8988T (cell line): ENCODE results near the gene USP9Y.
"Not testable (repeated sequence)": the region's sequence is repeated elsewhere in the genome, so short reads cannot be mapped to it uniquely, and the experiment has no call there.

Source experiments
- DNase-seq: peaks from one replicate; pipeline ENCODE4 v3.0.0; 2011

USP9Y gene, protein sequence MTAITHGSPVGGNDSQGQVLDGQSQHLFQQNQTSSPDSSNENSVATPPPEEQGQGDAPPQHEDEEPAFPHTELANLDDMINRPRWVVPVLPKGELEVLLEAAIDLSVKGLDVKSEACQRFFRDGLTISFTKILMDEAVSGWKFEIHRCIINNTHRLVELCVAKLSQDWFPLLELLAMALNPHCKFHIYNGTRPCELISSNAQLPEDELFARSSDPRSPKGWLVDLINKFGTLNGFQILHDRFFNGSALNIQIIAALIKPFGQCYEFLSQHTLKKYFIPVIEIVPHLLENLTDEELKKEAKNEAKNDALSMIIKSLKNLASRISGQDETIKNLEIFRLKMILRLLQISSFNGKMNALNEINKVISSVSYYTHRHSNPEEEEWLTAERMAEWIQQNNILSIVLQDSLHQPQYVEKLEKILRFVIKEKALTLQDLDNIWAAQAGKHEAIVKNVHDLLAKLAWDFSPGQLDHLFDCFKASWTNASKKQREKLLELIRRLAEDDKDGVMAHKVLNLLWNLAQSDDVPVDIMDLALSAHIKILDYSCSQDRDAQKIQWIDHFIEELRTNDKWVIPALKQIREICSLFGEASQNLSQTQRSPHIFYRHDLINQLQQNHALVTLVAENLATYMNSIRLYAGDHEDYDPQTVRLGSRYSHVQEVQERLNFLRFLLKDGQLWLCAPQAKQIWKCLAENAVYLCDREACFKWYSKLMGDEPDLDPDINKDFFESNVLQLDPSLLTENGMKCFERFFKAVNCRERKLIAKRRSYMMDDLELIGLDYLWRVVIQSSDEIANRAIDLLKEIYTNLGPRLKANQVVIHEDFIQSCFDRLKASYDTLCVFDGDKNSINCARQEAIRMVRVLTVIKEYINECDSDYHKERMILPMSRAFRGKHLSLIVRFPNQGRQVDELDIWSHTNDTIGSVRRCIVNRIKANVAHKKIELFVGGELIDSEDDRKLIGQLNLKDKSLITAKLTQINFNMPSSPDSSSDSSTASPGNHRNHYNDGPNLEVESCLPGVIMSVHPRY (N-terminal part only)

DNA sequence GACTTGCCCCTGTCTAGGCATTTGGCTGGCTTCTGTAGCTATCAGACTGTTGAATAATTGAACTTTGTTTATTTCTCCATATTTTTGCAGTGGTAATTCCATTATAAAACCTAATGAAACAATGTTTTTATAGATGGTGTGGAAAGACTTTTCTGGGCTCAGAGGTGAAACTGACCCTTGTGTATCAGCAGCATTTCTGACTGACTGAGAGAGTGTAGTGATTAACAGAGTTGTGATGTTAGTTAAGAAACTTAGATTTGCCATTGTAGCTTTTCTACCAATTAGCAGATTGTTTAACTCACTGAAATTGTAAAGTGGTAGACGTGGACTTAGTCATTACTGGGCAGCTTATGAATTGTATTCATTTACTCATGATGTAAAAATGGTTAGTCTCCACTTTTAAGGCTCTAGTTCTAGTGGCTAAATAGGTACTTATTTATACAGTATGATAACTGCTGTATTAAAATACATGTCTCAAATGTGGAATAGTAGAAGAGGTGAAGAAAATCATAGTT, at the start of gene USP9Y:
TSS of gene USP9Y (plus strand) at position 51 of the 515 bp plus-strand sequence. CDS start 8,217 bp downstream, outside the sequence.
- no peak for DNase-seq

DNA sequence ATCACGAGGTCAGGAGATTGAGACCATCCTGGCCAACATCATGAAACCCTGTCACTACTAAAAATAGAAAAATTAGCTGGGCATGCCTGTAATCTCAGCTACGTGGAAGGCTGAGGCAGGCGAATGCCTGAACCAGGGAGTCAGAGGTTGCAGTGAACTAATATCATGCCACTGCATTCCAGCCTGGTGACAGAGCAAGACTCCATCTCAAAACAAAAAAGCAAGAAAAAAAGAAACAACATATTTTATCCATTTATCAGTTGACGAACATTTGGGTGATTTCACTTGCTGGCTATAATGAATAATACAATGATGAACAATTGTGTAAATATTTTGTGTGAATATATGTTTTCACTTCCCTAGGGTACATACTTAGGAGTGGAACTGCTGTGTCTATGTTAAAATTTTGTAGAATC, 49.4 kb upstream of the USP9Y start:
- no peak for DNase-seq

DNA sequence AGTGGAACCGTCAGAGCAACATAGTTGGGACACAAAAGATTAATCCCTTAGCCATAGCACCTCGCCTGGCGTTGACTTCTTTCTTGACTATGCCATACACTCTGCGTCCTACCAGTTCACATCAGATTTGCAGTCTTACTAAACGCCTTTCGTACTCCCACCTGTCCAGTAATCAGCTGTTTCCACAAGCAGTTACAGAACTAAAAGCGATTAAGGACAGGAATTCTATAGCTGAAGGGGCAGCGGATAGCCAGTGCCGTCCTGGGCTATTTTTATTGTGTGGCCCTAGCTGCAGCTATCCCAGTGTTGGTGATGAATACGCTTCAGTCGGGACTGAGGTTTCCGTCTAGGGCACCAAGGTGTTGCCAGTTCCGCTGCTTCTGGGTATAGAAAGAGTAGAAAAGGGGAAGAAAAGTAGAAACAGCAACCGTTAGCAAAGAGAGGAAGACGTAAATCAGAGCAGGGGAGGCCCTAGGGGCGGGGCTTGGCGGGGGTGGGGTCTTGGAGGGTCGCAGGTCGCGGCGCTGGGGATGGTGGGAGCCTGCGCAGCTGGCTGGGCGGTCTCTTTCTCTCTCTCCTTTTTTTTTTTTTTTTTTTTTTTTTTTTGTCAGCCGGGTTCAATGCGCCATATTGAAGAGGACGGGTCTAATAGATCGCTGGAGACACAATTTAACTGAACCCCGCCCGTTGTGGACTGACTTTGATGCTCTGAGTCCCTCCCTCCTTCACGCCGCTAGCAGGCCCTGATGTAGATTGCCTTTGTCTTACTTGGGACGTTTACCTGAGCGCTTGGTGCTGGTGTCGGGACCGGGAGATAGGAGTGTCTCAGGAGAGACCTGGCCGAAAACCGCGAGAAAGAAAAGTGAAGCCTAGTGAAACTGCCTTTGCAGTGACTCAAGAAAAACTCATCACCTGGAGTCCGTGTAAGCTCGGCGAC, 39.0 kb upstream of the USP9Y start:
- no peak for DNase-seq

DNA sequence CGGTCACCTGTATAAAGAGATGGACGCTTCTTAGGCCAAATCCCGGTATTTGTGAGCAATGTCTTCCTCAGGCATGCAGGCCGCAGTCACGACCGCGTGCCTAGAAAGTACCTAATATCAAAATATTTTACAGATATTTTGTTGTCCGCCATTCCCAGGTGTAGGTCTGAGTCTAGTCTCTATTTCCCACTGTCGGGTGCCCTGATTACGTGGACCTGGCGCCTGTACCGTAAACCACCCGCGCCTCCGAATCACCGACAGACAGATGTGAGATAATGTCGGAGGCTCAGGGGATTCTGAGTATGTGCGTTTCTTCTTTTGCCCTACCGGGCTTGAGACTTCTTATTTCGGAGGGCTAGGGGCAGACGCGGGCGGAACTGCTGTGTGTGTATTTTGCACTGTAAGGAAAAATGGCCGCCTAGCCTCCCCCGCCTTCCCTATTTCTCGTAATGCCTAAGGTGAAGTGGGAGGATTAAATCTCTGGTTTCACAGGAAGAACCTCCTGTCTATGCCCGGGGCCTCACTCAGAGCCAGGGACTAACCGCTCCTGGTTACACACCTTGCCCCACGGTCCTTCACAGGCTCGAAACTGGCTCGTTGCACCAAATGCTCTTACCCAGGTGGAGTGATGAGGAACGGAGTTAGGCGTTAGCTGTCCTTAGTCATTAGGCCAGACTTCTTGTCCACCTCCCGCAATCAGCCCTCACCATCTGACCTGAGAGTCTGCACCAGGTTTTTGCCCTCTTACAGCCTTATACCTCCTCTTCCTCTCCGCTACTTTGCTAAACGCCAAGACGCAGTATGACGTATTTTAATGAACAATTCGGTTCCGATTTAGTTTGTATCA, 38.1 kb upstream of the USP9Y start:
- no peak for DNase-seq

DNA sequence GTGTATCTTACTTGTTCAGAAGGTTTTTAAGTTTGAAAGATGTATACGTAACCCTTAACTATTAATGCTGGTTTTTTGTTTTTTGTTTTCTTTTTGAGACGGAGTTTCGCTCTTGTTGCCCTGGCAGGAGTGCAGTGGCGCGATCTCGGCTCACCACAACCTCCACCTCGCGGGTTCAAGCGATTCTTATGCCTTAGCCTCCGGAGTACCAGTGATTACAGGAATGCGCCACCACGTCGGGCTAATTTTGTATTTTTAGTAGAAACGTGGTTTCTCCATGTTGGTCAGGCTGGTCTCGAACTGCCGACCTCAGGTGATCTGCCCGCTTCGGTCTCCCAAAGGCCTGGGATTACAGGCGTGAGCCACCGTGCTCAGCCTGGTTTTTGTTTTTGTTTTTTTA, 37.2 kb upstream of the USP9Y start:
- not testable (repeated sequence) for DNase-seq

DNA sequence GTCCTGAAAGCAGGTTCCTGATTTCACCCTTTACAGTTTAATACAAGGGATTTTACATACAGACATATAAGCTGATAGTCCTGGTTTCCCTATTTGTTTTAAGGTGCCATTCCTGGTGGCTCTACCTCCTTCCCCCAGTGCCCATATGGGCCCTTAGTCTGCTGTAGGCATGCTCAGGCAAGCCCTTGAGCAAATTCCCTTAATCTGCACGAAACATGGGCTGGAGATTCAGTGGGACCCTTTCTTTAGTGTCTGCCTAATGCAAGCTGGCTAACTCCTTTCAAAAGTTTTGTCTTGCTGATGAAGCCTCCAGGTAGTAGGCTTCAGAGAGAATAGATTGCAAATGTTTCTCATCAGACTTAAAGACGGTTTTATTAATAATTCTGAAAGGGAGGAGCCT, 22.9 kb upstream of the USP9Y start:
- no peak for DNase-seq

DNA sequence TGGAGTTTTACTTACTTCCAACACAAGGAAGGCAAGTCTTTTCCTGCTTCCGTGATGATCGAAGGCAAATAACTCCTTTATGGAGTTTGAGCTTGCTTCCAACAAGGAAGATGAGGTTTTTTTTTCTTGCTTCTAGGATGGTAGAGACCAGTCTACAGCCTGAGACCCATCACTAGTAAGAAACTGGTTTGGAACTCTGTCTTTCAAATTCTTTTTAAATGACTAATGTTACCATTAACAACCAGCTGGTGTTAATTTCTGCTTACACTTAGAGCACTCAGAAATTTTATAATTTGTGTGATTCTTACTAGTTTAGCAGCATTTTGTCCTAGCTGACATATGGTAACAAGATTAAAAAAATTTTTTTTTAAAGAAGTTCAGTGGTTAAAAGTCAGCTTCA, 19.5 kb upstream of the USP9Y start:
- DNase-seq, result no peak

DNA sequence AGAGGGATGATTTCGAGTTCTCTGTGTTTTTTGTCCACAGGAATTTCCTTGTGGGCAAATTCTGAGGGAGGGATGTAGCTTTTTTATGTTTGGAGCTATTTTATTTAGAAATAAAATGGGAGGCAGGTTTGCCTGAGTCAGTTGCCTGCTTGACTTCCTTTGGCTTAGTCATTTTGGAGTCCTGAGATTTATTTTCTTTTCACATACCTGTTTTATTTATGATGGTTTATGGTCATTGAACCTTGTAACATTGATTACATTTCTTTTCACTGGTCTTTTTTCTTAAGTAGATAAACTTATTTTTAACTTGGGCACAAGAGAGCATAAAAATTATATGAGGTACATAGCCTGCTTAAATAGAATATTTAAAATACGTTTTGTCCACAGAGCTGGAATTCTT, 12.7 kb upstream of the USP9Y start:
- DNase-seq, result no peak

DNA sequence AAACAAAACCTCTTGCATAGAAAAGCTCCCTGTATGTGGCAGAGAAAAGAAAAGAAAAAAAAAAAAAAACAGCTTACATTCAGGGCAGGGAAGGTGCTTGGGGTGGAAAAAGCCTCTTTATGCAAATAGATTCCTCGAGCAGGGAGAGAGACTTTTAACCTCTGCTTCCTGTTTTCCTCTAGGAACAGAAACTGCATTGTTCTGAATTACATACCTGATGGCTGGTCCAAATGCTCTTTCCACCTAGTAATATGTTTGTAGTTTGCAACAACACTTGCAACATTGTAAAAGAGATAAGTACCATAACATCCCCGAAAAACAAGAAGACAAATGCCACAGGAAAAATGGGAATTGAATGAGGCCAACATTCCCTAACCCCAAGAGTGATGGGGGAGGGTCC, 944 bp upstream of the USP9Y start:
- DNase-seq, result no peak

DNA sequence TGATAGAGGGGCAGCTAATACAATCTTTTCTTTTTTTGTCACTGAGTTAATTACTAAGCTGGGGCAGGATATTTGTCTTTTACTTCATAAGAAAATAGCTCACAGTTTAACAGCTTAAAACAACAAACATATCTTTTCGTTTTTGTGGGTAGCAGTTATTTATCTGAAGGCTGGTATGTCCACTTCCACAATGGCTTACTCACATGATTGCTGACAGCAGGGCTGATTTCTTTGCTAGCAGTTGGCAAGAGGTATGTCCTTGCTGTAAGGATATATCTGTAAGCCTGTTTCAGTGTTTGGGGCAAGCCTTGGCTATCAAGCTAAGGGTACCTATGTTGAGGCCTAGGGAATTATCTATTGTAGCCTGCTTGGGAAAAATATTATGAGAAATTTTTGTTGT, 1.1 kb downstream of the USP9Y start:
- DNase-seq, result no peak

DNA sequence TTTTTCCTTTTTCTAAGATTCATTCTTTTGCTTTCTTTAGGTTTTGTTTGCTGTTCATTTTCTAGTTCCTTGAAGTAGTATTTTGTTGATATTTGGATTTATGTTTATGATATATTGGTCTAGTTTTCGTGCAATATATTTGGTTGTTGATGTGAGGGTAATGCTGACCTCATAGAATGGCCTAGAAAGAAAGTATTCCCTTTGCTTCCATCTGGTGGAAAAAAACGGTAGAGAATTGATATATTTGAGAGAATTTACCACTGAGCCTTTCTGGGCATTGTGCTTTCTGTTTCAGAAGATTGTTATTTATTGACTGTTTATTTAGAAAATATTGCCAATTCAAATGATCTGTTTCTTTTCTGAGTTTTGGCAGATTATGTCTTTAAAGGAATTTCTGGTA, 9.4 kb downstream of the USP9Y start:
- DNase-seq, result no peak

DNA sequence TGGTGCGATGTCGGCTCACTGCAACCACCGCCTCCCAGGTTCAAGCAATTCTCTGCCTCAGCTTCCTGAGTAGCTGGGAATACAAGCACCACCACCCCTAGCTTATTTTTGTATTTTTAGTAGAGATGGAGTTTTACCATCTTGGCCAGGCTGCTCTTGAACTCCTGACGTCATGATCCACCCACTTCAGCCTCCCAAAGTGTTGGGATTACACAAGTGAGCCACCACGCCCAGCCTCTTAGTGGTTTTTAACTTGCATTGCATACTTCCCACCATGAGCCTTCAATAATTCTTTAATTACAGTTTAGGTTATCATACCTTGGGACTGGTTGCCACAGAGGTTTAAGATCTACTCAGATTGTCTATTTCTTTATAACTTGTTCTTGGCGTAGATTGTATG, 14.3 kb downstream of the USP9Y start:
- no peak for DNase-seq

DNA sequence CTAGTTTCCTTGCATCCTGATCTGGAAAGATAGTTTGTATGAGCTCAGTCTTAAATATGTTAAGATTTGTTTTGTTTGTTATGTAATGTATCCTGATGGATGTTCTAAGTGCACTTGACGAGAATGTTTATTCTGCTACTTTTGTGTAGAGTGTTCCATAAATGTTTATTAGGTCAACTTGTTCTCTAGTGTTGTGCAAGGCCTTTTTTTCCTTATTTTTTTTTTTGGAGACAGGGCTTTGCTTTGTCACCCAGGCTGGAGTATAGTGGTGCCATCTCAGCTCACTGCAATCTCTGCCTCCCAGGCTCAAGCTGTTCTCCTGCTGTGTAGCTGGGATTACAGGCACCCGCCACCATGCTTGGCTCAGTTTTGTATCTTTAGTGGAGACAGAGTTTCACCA, 28.7 kb downstream of the USP9Y start:
- DNase-seq, result no peak

DNA sequence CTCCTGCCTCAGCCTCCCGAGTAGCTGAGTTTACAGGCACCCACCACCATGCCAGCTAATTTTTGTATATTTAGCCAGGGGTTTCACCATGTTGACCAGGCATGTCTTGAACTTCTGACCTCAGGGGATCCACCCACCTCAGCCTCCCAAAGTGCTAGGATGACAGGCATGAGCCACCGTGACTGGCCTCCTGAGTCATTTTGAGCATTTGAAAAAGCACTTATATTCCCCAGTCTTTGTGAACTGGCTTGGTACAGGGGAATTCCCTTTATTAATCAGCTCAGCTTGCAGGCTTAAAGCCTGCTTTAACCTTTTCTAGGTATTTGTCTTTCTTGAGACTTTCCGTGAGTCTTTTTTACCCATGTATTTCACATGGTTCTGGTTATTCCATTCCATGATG, 32.6 kb downstream of the USP9Y start:
- DNase-seq, result no peak

DNA sequence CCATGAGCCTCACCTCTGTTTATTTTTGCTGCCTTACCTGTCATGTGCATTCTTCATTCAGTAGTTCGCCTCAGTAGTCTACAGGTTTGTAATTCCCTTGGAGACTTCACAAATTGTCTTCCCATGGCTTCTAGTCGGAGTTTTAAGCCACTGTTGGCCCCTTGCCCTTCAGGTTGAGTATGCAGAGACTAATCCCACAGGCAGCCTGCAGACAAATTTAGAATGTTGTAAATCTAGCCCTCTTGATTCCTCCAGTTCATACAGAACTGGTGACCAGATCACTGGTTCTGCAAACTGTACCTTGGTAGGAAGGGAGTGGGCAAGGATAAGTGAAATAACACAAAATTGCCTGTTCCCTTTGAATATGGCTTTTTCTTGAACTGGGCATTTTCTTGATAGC, 33.0 kb downstream of the USP9Y start:
- DNase-seq, result no peak

DNA sequence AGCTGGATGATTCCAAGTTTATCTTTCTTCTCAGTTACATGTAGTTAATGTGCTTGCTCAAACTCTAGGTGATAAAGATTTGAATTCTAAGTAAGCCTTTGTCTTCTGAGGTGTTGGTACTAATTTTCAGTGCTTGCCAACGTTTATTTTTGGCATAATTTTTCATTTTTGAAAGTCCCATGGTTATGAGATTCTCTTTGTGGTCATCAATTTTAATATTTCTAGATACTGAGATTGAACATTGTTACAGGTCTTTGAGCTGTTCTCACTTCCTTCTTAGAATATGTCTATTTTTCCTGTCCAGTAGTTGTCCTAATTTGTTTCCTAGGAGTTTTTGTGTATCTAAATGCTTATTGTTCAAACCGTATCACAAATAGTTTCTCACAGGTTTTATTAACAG, 40.4 kb downstream of the USP9Y start:
- DNase-seq, result no peak

DNA sequence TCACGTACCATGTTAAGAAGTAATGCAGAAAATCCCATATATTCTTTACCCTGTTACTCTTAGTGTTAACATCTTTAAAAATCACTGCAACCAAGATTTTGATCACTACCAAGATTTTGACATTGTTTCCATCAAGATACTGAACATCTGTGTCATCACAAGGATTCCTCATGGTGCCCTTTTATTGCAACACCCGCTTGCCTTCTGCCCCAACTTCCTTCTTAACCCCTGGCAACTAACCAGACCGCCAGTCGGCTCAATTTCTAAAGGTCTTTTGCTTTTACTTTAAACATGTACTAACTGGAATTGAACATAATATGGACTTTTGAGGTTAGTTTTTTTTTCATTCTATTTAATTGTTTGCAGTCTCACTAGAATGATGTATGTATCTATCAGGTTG, 41.7 kb downstream of the USP9Y start:
- DNase-seq, result no peak

DNA sequence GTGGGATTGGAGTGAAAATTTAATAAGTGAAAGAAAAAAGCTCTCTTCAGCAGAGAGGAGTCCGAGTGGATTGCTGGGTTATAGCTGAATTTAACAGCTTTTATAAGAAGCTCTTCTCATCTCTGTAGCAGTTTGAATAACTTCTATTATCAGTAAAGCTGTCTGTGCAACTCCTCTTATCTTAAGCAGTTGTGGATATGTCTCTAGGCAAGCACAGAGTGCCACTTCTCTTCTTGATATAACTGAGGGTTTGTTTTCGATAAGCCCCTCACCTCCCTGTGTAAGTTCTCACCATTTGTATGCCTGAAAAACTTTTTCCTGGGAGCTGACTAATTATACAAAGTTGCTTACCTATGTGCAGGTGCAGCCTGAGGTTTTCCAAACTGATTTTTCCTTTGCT, 43.1 kb downstream of the USP9Y start:
- no peak for DNase-seq

DNA sequence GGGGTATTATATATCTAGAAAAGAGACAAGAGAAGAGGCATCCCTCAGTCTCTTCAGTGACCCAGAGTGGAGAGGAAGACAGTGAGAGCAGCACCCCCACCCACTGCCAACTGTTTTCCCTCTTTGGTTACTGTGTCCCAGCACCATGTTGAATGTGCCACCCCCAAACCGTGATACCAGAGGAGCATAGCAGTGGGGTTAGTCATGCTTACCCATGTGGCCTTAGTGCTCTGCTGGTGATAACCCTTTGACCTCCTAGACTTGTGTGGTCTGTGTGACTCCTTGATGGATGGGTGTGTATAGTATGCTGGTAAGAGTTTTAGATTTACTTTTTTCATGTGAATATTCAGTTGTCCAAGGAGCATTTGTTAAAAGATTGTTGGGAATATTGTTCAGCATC, 48.3 kb downstream of the USP9Y start:
- DNase-seq, result no peak

DNA sequence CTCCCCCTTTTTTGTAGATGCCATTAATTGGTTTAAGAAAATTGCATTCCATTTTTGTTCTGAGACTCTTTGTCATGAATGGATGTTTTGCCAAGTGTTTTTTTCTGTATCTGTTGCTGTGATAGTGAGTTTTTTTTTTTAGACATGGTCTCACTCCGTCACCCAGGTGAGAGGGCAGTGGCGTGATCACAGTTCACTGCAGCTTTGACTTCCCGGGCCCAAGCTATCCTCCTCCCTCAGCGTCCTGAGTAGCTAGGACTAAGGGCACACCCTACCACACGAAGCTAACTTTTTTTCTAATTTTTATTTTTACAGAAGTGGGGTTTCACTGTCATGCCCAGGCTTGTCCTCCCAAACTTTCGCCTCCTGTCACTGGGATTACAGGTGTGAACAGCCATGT, 51.8 kb downstream of the USP9Y start:
- no peak for DNase-seq

DNA sequence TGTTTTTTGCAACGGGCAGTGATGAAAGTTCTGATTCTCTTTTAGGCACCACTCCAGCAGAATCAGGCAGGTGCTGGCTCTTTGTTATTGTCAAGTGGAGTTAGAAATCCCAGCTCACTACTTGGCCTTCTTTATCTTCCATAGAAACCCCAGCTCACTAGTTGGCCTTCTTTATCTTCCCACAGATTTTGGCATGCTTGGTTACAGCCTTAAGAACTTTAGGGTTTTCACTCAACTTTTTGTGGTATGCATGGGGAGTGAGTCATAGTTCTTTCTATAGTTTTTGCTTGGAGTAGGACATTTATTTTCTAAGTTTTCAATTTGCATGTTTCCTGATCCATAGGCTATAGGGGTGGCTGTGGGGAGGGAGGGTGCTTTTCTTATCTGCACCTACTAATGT, 55.0 kb downstream of the USP9Y start:
- DNase-seq, result no peak

DNA sequence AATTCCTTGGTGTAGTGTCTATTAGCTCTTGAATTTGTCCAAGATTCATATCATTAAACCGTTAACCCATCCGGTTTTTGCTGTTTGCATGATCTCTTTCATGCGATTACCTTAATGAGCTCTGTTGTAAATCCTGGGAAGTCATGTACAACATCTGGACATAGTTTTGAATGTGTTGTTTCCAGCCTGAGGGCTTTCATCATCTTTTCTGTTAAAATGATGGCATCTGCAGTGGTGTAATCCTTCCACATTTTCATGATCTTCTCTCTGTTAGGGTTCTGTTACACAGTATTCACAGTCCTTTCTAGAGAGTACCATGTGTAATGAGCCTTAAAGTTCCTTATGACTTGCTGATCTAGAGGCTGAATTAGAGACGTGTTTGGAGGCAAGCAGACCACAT, 64.9 kb downstream of the USP9Y start:
- DNase-seq, result no peak
